Liver (tissue), 3 donors: ENCODE results near the gene KCTD16.

Source experiments
- GABPA ChIP-seq, 2 donors: IDR thresholded peaks in 1 of 2; conservative IDR thresholded peaks in 1 of 2; 2 replicates each; pipeline ENCODE4 v1.6.1; 2016; ENCODE audit warnings: antibody characterized with exemption in 2 of 2, mild to moderate bottlenecking in 1 of 2, moderate library complexity in 1 of 2
- SP1 ChIP-seq: IDR thresholded peaks from 2 replicates; pipeline ENCODE4 v1.6.1; 2018; ENCODE audit warnings: antibody characterized with exemption, mild to moderate bottlenecking
- TAF1 ChIP-seq: conservative IDR thresholded peaks from 2 replicates; pipeline ENCODE4 v1.6.1; 2016; ENCODE audit warnings: antibody characterized with exemption, mild to moderate bottlenecking
- YY1 ChIP-seq: IDR thresholded peaks from 2 replicates; pipeline ENCODE4 v1.6.1; 2016; ENCODE audit warnings: antibody characterized with exemption, mild to moderate bottlenecking
- TF ChIP-seq, protein P1 (sequence below): fragments of 150-350 bp; IDR thresholded peaks from 2 replicates; pipeline ENCODE4 v1.5.1; 2017; ENCODE audit warnings: improper control_type of control experiment, low read depth, low read length; ENCODE audit not compliant: missing input control
- TF ChIP-seq, protein P2 (sequence below): IDR thresholded peaks from 2 replicates; pipeline ENCODE4 v1.6.1; 2016; ENCODE audit warnings: antibody characterized with exemption
- TF ChIP-seq, protein P3 (sequence below): IDR thresholded peaks from 2 replicates; pipeline ENCODE4 v1.6.1; 2016; ENCODE audit warnings: antibody characterized with exemption
- TF ChIP-seq, protein P4 (sequence below): IDR thresholded peaks from 2 replicates; pipeline ENCODE4 v1.6.1; 2016; ENCODE audit warnings: antibody characterized with exemption, mild to moderate bottlenecking
- donor health status: healthy.
- donor health status: healthy.

DNA sequence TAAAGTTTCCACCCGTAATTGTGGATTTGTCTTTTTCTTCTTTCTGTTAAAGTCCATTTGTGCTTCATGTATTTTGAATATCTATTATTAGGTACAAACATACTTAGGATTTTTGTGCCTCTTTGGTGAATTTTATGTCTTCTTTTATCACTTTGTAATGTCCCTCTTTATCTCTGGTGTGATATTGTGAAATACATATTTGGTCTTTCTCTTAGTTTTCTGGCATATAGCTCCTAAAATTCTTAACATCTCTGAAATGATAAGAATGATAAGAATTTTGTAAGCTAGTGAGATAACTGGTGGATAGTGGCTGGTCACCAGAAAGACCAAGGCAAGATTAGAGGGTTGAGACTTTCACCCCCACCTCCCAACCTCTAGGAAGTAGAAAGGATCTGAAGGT is 111.1 kb downstream of the KCTD16 start:
- TF ChIP-seq, protein P1, sequence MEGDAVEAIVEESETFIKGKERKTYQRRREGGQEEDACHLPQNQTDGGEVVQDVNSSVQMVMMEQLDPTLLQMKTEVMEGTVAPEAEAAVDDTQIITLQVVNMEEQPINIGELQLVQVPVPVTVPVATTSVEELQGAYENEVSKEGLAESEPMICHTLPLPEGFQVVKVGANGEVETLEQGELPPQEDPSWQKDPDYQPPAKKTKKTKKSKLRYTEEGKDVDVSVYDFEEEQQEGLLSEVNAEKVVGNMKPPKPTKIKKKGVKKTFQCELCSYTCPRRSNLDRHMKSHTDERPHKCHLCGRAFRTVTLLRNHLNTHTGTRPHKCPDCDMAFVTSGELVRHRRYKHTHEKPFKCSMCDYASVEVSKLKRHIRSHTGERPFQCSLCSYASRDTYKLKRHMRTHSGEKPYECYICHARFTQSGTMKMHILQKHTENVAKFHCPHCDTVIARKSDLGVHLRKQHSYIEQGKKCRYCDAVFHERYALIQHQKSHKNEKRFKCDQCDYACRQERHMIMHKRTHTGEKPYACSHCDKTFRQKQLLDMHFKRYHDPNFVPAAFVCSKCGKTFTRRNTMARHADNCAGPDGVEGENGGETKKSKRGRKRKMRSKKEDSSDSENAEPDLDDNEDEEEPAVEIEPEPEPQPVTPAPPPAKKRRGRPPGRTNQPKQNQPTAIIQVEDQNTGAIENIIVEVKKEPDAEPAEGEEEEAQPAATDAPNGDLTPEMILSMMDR: no peak
- TF ChIP-seq, protein P2, sequence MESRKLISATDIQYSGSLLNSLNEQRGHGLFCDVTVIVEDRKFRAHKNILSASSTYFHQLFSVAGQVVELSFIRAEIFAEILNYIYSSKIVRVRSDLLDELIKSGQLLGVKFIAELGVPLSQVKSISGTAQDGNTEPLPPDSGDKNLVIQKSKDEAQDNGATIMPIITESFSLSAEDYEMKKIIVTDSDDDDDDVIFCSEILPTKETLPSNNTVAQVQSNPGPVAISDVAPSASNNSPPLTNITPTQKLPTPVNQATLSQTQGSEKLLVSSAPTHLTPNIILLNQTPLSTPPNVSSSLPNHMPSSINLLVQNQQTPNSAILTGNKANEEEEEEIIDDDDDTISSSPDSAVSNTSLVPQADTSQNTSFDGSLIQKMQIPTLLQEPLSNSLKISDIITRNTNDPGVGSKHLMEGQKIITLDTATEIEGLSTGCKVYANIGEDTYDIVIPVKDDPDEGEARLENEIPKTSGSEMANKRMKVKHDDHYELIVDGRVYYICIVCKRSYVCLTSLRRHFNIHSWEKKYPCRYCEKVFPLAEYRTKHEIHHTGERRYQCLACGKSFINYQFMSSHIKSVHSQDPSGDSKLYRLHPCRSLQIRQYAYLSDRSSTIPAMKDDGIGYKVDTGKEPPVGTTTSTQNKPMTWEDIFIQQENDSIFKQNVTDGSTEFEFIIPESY: no peak
- TF ChIP-seq, protein P3, sequence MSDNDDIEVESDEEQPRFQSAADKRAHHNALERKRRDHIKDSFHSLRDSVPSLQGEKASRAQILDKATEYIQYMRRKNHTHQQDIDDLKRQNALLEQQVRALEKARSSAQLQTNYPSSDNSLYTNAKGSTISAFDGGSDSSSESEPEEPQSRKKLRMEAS: no peak
- TF ChIP-seq GABPA (IDR thresholded peaks at IDR 0.05 in 1 of 2, conservative IDR thresholded peaks at IDR 0.05 in 1 of 2) (no peak), YY1 (no peak), TAF1 (no peak), SP1 (no peak)
- TF ChIP-seq, protein P4, sequence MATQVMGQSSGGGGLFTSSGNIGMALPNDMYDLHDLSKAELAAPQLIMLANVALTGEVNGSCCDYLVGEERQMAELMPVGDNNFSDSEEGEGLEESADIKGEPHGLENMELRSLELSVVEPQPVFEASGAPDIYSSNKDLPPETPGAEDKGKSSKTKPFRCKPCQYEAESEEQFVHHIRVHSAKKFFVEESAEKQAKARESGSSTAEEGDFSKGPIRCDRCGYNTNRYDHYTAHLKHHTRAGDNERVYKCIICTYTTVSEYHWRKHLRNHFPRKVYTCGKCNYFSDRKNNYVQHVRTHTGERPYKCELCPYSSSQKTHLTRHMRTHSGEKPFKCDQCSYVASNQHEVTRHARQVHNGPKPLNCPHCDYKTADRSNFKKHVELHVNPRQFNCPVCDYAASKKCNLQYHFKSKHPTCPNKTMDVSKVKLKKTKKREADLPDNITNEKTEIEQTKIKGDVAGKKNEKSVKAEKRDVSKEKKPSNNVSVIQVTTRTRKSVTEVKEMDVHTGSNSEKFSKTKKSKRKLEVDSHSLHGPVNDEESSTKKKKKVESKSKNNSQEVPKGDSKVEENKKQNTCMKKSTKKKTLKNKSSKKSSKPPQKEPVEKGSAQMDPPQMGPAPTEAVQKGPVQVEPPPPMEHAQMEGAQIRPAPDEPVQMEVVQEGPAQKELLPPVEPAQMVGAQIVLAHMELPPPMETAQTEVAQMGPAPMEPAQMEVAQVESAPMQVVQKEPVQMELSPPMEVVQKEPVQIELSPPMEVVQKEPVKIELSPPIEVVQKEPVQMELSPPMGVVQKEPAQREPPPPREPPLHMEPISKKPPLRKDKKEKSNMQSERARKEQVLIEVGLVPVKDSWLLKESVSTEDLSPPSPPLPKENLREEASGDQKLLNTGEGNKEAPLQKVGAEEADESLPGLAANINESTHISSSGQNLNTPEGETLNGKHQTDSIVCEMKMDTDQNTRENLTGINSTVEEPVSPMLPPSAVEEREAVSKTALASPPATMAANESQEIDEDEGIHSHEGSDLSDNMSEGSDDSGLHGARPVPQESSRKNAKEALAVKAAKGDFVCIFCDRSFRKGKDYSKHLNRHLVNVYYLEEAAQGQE: no peak
